ENCODE data around the gene NEU4.
A peak's percentile ranks its signal among the peaks of the same experiment; 100 is the strongest.
"Not testable (repeated sequence)": the region's sequence is repeated elsewhere in the genome, so short reads cannot be mapped to it uniquely, and the experiment has no call there.

NEU4 gene

DNA sequence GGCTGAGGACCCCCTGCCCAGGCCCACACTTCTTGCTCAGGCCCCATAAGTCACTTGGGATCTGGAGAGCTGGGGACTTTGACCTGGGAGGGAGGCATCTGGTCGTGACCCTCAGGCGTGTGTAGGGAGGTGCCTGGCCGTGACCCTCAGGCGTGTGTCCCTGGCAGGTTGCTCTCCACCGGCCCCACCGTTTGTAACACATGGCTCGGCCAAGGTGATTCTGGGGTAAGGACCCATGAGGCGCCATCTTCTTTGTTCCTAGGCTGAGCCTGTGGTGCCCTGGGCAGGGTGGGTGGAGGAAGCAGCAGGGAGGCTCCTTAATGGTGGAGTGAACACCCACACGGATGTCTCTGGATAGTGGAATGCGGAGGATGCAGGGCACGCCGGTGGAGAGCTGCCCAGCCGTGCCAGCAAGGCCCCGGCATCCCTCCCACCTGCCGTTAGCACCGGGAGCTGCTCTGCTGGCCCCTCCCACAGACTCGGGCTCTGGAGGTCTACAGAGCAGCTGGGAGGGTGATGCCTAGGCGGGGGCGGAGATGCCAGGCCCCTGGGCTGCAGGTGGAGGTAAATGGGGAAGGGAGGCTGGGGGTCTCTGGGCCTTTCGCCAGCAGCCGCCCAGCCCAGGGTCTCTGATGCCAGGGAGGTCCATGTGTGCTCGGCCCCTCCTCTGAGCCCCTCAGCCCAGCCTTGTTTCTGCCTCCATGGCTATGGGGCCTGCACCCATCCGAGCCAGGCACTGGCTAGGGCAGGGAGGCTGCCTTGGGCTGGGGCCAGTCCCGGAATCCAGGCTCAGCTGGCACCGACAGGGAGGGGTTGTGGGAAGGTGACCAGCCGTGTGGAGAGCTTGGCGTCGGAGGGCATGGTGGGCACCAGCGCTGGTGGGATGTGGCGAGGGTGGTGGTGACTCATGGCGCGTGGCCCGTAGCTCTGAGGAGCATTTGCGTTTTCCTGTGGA lies 33.5 kb upstream of the NEU4 start:
- peak; percentile 87 for DNase-seq

DNA sequence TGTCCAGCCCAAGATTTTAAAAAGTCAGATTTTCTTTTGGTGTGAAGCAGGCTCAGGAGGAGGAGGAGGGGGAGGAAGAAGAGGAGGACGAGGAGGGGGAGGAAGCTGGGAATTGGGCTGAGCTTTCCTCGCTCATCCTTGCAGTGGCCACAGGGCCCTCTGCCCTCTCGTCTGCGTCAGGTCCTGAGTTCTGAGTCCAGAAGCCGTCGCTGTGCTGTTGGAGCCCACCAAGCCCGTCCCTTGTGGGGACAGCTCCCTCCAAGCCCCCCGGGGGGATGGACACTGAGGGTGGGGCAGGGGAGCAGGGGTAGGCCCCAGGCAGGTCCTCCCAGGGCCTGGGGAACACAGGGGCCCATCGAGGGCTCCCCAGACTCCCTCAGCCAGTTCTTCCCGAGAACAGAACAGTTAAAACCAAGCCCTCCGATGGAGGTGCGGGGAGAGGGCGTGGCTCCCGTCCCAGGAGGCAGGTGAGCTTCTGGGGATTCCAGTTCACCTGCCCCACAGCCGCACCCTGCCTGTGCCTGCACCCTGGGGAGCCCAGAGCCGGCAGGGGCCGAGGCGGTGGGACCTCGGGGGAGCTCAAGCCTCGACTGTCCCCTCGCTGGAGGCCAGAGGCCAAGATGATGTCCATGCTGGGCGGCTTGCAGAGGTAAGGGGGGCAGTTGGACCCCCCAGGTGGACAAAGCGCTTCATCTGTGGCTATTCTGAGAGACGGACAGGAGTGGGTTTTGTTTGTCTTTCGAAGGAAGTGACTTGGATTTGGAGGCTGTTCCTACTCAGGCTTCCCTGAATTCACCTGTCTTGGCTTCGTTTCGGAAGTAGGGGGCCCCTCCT lies 32.4 kb upstream of the NEU4 start, which contains the start of gene GAL3ST2:
Gene GAL3ST2 (plus strand): TSS at position 487 of the 834 bp plus-strand sequence. CDS start 134 bp downstream, at position 621.
- DNase-seq, result no peak

GRCh38 chr2:241777170-241777685 lies 31.8 kb upstream of the NEU4 start:
- no peak for DNase-seq

DNA sequence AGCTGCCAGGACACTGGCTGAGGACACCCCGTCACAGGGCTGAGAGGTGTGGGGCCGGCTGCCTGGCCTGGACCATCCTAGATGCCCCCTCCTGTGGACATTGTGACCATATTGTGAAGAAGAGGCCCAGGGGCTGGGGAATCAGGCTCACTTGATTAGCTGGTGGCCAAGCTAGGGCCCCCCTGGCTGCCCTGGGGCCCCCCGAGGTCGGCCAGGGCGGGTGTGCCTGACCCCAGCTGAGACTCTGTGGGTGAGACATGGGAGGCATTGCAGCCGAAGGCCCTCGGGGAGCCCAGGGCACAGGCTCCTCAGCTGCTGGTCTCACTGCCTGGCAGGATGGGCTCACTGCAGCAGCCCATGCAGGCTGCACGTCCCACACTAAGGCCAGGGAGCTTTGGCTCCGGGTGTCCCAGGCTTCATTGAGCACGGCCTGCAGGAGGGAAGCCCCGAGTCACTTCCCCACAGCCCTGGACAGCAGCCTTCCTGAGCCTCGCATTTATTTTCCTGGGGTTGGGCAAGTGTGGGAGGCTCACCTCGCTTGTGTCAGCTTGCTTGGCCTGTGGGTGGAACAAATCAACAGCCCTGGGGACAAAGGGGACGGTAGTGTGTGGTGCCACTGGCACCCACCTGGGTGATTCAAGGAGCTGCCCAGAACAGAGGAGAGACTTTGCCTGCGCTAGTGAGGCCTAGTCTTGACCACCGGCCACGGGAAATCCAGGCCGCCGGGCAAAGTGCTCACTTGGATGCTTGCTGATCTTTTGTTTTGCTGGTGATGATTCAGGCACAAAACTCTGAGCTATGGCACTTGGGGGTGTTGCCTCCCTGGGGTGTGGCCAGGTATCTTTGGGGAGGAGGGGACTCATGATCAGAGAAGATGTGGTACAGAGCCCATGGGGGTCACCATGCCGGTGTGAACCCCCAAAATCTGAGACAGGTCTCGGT lies 31.0 kb upstream of the NEU4 start:
- DNase-seq, result peak; percentile 4

- DNase-seq, result no peak
Measured at GRCh38 chr2:241780939-241781569, 27.9 kb upstream of the NEU4 start.

DNA sequence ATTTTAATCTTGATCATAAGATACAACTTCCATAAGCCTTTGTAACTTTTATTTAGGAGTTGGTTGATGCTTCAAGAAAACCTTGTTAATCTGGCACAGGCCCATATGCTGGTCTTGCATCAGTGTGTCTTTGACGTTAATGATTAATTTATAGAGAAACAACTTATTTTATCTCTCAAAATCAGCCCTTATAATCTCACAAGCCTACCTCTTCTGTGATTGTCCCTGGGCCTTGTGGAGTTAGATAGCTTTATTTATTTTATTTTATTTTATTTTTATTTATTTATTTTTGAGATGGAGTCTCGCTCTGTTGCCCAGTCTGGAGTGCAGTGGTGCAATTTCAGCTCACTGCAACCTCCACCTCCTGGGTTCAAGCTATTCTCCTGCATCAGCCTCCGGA lies 26.9 kb upstream of the NEU4 start:
- not testable (repeated sequence) for DNase-seq

DNA sequence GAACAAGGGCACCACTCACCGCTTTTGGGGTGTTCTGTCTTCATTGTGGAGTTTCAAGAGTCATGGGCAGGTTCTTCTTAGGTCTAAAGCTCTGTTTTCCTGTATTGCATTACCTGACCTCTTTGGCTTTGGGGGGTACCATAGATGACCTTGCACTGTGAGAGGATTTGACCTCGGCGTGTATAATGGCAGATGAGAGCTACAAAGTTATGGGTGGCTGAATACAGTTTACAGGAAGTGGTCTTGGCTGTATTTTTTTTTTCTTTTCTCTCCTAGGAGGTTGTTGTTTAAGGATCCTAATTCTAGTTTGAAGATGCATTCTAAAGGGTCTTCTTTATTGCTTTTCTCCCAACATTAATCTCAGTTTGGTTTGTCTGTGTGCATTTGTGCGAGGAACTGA lies 20.9 kb upstream of the NEU4 start:
- no peak for DNase-seq

GRCh38 chr2:241788572-241788971 lies 20.4 kb upstream of the NEU4 start:
- no peak for DNase-seq

DNA sequence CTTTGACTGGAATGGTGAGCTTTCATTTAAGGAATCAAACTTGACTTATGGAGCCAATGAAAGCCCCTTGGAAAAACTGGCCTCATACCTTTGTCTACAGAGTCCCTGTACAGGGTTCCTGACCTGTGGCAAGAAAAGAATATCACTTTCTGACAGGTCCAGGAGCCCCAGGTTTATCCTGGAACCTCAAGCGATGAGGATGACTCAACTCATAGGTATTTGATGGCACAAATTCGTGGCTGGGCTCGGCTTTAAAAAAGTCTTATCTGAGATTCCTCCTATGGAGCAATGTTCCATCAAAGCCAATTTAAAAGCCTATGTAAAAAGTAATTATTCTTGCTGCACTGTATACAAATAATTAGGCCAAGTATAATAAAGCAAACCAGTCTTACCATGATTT lies 17.6 kb upstream of the NEU4 start:
- DNase-seq, result peak; percentile 69

- no peak for DNase-seq
Measured at GRCh38 chr2:241793385-241793784, 15.6 kb upstream of the NEU4 start.

DNA sequence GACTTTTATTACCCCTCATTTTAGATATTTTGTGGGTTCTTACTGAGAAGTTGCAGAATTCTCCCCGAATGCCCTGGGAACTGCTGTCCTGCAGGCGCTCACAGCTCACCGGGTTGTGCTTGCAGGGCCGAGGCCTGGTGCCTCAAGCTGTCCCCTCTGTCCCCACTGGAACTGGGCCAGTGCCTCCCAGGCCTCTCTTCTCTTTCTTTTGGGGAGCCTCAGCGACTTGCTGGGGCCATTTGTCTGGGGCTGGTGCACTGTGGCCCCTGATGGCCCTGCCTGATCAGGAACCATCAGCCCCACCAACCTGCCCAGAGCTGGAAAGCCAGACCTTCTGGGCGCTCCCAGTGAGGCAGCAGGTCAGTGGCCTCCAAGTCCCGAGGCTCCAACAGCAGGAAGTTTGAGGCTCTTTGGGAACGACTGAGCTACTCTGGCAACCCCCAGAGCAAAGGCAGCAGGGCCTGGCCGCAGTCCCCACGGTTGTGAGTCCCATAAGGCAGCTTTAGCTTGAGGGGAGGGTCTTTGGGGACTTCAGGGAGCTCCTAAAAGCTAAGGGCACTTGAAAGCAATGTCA lies 14.7 kb upstream of the NEU4 start:
- no peak for DNase-seq

DNA sequence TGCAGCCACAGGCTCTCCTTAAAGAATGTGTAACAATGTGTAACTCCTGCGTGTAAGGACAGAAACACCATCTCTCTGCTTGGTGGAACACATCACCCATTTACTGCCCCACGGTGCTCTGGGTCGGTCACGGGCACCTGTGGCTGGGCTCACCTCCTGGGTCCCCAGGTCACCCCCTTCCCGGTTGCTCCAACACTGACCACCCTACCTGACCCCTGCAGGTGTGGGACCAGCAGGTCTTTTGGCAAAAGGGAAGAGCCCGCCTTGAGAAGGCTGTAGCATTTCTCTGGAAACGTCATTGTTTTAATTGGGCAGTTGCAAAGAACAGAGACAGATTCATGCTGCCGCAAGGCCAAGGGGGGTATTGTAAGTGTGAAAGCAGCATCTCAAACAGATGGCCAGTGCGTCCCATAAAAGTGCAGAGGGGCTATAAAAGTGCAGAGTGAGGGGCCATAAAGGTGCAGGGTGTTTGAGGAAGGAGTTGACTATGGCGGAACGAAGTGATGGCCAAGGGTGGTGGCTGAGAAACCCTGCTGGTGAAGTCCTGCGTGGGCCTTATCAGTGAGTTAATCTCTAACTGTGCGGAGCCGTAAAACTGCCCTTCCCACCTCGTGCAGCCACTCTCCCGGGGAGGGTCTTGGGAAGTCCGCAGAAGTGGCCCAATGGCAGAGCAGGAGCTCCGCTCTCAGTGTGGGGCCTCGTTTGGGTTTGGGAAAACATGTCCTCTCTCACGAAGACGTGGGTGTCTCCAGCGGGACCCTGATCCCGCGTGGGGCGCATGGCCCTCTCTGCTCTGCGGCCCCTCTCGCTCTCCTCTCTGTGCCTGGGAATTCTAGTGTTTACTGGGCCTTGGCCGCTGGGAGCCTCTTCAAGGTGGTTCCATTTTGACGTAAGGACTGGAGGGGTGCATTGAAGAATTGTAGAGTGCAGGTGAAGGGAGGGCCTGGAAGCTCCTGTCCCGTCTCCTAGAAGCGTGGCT lies 13.7 kb upstream of the NEU4 start:
- DNase-seq, result no peak

GRCh38 chr2:241796209-241796608 lies 12.8 kb upstream of the NEU4 start:
- DNase-seq, result no peak

GRCh38 chr2:241796610-241797138 lies 12.3 kb upstream of the NEU4 start:
- DNase-seq, result no peak

GRCh38 chr2:241797441-241798080 lies 11.4 kb upstream of the NEU4 start:
- DNase-seq, result no peak

DNA sequence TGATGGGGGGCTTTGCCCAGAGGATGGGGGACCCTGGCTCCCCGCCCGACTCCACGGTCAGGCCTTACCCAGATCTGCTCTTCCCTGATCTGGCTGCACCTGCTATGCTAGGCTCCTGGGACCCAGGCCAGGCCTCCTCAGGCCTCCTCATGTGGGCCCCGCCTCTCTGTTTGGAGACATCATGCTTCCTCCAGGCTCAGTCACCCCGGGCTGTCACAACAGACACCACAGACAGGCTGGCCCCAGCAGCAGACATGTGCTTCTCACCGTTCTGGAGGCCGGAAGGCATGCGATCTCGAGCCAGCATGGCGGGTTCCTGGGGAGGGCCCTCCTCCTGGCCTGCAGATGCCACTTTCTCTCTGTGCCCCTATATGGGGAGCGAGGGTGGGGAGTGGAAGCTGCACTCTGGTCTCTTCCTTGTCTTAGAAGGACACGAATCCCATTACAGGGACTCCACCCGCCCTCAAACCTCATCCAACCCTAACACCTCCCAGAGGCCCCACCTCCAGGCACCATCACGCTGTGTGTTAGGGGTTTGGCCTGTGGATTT lies 10.8 kb upstream of the NEU4 start:
- DNase-seq, result no peak

DNA sequence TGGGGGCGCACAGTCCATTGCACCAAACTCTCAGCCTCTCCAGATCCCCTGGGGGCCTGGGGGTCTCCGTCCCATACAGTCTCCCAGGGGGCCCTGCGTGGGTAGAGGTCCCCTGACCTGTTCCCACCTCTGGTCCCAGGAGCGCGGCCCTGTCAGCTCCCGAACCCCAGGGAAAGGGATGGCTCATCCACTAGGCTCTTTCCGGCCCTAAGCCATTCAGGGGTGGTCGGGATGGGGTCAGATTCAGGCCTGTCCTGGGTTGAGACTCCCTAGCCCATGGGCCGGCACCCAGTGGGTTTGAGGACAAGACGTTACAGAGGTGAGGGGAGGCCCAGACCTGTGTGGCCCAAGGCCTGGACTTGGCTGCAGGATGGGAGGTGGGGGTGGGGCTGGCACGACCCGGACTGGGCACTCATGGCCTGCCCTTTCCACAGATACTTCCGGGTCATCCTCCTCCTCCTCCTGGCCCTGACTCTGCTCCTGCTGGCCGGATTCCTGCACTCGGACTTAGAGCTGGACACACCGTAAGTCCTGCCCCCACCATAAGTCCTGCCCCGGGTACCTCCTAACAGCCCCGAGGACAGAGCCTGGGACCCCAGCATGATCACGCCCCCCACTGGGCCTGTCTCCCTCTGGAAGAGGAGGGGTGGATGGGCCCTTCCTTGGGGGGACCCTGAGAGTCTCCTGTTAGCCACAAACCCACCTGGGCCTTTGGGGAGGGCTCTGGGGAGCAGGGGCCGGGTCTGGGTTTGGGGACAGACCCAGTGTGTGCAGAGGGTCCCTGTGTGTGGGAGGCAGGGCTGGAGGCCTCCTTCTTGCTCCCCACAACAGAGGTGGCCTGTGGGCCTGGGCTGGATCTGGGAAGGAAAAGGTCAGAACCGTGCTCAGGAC lies 10.1 kb upstream of the NEU4 start:
- no peak for DNase-seq
